HL-60 (cell line): ENCODE measurements around the gene TBX4.

ENCODE experiments used
- DNase-seq, 2 experiments: peaks; one replicate each; pipeline ENCODE4 v3.0.0-alpha.2; 2010 to 2020; ENCODE audit warnings: low read depth in 1 of 2, low spot score in 1 of 2
- H3K27ac ChIP-seq: fragments of 250-450 bp; sonication (Bioruptor Pico); replicated peaks from 2 replicates; pipeline ENCODE4 v1.5.1; 2020; ENCODE audit warnings: mild to moderate bottlenecking, moderate library complexity
- H3K27me3 ChIP-seq: fragments of 250-450 bp; sonication (Bioruptor Pico); 2 replicates; pipeline ENCODE4 v1.5.1; 2021; ENCODE audit warnings: mild to moderate bottlenecking, moderate library complexity; ENCODE audit not compliant: insufficient read depth, poor library complexity, severe bottlenecking
- H3K4me3 ChIP-seq: replicated peaks from 2 replicates; pipeline ENCODE4 v1.5.1; 2011; ENCODE audit warnings: mild to moderate bottlenecking, control low read depth, low read length; ENCODE audit not compliant: insufficient read depth
- CTCF ChIP-seq: IDR thresholded peaks from one replicate; pipeline ENCODE4 v1.5.1; 2011; ENCODE audit warnings: low read length, control low read depth, inconsistent platforms; ENCODE audit not compliant: insufficient read depth
- GABPA ChIP-seq: IDR thresholded peaks from 2 replicates; pipeline ENCODE4 v1.6.1; 2012; ENCODE audit warnings: low read depth
- POLR2AphosphoS5 ChIP-seq: IDR thresholded peaks from 2 replicates; pipeline ENCODE4 v1.6.1; 2012; ENCODE audit warnings: low read depth
- REST ChIP-seq: IDR thresholded peaks from 2 replicates; pipeline ENCODE4 v1.6.1; 2012; ENCODE audit warnings: low read depth; ENCODE audit not compliant: insufficient replicate concordance
- SPI1 ChIP-seq: IDR thresholded peaks from 2 replicates; pipeline ENCODE4 v1.6.1; 2012; ENCODE audit warnings: low read depth, mild to moderate bottlenecking, borderline replicate concordance

The TBX4 gene

GRCh38 chr17:61496174-61496956, 44.1 kb downstream of the TBX4 start:
- Histone ChIP-seq H3K27ac (no peak overlapping the region), H3K27me3 (peaks cover 13% of the 10 kb centered on the region), H3K4me3 (no peak overlapping the region)
- TF ChIP-seq SPI1: no peak
- no peak for TF ChIP-seq POLR2AphosphoS5
- no peak for TF ChIP-seq GABPA
- no peak for TF ChIP-seq REST
- no peak for TF ChIP-seq CTCF
- DNase-seq: no peak

- Histone ChIP-seq H3K27me3 (peaks cover 13% of the 10 kb centered on the region), H3K4me3 (no peak overlapping the region), H3K27ac (no peak overlapping the region)
- DNase-seq: no peak
- no peak for TF ChIP-seq CTCF
- TF ChIP-seq POLR2AphosphoS5: no peak
- no peak for TF ChIP-seq GABPA
- no peak for TF ChIP-seq REST
- no peak for TF ChIP-seq SPI1
Measured at GRCh38 chr17:61496957-61497653, 44.9 kb downstream of the TBX4 start.

GRCh38 chr17:61498042-61498994, 46.1 kb downstream of the TBX4 start:
- DNase-seq: no peak
- H3K4me3 ChIP-seq: no peak overlapping the region
- no peak overlapping the region for H3K27ac ChIP-seq
- peaks cover 13% of the 10 kb centered on the region for H3K27me3 ChIP-seq
- no peak for TF ChIP-seq CTCF
- no peak for TF ChIP-seq GABPA
- TF ChIP-seq REST: no peak
